SK-N-SH (cell line): ENCODE results near the gene PTPRD.

Experiments used
- CTCF ChIP-seq: fragments of 200-600 bp; sonication (generic); IDR thresholded peaks from 2 replicates; pipeline ENCODE4 v1.6.1; 2017; ENCODE audit warnings: antibody characterized with exemption, mild to moderate bottlenecking, moderate library complexity
- EP300 ChIP-seq, 2 experiments: IDR thresholded peaks; 2 replicates each; pipeline versions ENCODE4 v1.4.0 to v1.6.1; 2012; ENCODE audit warnings: borderline replicate concordance in 1 of 2, low read depth in 1 of 2, low read length in 1 of 2
- FOXM1 ChIP-seq: IDR thresholded peaks from 2 replicates; pipeline ENCODE4 v1.4.0; 2012; ENCODE audit warnings: low read depth, mild to moderate bottlenecking
- GABPA ChIP-seq: IDR thresholded peaks from 2 replicates; pipeline ENCODE4 v1.4.0; 2012; ENCODE audit warnings: low read depth, mild to moderate bottlenecking
- NRF1 ChIP-seq: IDR thresholded peaks from 2 replicates; pipeline ENCODE4 v1.6.1; 2012; ENCODE audit warnings: low read depth, mild to moderate bottlenecking, low read length
- RFX5 ChIP-seq: IDR thresholded peaks from 2 replicates; pipeline ENCODE4 v1.6.1; 2012; ENCODE audit warnings: mild to moderate bottlenecking, improper control_type of control experiment, low read length
- SMC3 ChIP-seq: IDR thresholded peaks from 2 replicates; pipeline ENCODE4 v1.6.1; 2012; ENCODE audit warnings: low read depth, low read length, improper control_type of control experiment
- TCF12 ChIP-seq: IDR thresholded peaks from 2 replicates; pipeline ENCODE4 v1.4.0; 2012
- YY1 ChIP-seq: IDR thresholded peaks from 2 replicates; pipeline ENCODE4 v1.4.0; 2012; ENCODE audit warnings: low read depth, mild to moderate bottlenecking

- TF ChIP-seq CTCF, result no peak
- no peak for TF ChIP-seq NRF1
- TF ChIP-seq YY1, result no peak
- no peak for TF ChIP-seq RFX5
- TF ChIP-seq SMC3, result no peak
- TF ChIP-seq EP300 (IDR thresholded peaks at IDR 0.05; ENCODE audit: borderline replicate concordance in 1 of 2, low read depth in 1 of 2, low read length in 1 of 2), result no peak
- TF ChIP-seq FOXM1, result no peak
- no peak for TF ChIP-seq TCF12
- no peak for TF ChIP-seq GABPA
Measured at GRCh38 chr9:8390571-8390970, 2222.2 kb downstream of the PTPRD start.
